IMR-90 (cell line): ENCODE results near the gene SHROOM4. TPM values are rescaled to one million over a fixed set of nuclear protein-coding genes. Genes with fewer than 3 reads are reported as not detected.

Source experiments
- ATAC-seq: fragments of 200-7000 bp; cut with Tn5 transposase; 2 replicates; pipeline ENCODE4 v1.9.1; 2020; ENCODE audit warnings: low read depth, mild to moderate bottlenecking, moderate library complexity
- BruUV-seq: library from RNA; stranded (reverse); fragments of 400-500 nt; replicated peaks from 2 replicates; lab custom pipeline; 2021; lab: Mats Ljungman, UMichigan
- CTCF ChIA-PET: fragments of 300-600 bp; formaldehyde crosslinking; extraction: SDS; loops from one replicate; lab custom pipeline; 2021; ENCODE audit warnings: antibody characterized with exemption; lab: Yijun Ruan, JAX
- POLR2A ChIA-PET: fragments of 300-600 bp; sonication (Branson Sonifier 250); formaldehyde crosslinking; loops from one replicate; lab custom pipeline; 2022; ENCODE audit warnings: antibody characterized with exemption; ENCODE audit not compliant: unreplicated experiment; lab: Charles Lee
- DNase-seq: peaks from one replicate; pipeline ENCODE4 v3.0.0; 2013
- H2AFZ ChIP-seq: replicated peaks from 2 replicates; pipeline ENCODE3; 2013; ENCODE audit warnings: low read length, mild to moderate bottlenecking; ENCODE audit not compliant: poor library complexity
- H2AK5ac ChIP-seq: 2 replicates; pipeline ENCODE4 v1.6.1; 2013; ENCODE audit warnings: low read depth, low read length, inconsistent platforms
- H2AK9ac ChIP-seq: replicated peaks from 2 replicates; pipeline ENCODE3; 2013; ENCODE audit warnings: mild to moderate bottlenecking, low read depth, low read length, moderate library complexity; ENCODE audit not compliant: poor library complexity
- H2BK120ac ChIP-seq: 2 replicates; pipeline ENCODE4 v1.6.1; 2013; ENCODE audit warnings: low read depth, low read length, inconsistent platforms
- H2BK15ac ChIP-seq: 3 replicates; pipeline ENCODE4 v1.6.1; 2013; ENCODE audit warnings: low read depth, low read length, inconsistent platforms
- H2BK20ac ChIP-seq: 2 replicates; pipeline ENCODE4 v1.6.1; 2013; ENCODE audit warnings: low read depth, mild to moderate bottlenecking, inconsistent platforms, low read length, moderate library complexity
- H2BK5ac ChIP-seq: 2 replicates; pipeline ENCODE4 v1.6.1; 2013; ENCODE audit warnings: mild to moderate bottlenecking, low read depth, low read length, inconsistent platforms; ENCODE audit not compliant: poor library complexity, severe bottlenecking
- H3K14ac ChIP-seq: replicated peaks from 2 replicates; pipeline ENCODE4 v1.6.1; 2013; ENCODE audit warnings: low read depth, low read length, inconsistent platforms
- H3K18ac ChIP-seq: 2 replicates; pipeline ENCODE4 v1.6.1; 2013; ENCODE audit warnings: low read depth, low read length, control low read depth
- H3K23ac ChIP-seq: 2 replicates; pipeline ENCODE4 v1.6.1; 2013; ENCODE audit warnings: low read depth, low read length, inconsistent platforms
- H3K27ac ChIP-seq: 2 replicates; pipeline ENCODE4 v1.5.1; 2013; ENCODE audit warnings: mild to moderate bottlenecking, control low read depth, low read length; ENCODE audit not compliant: insufficient read depth
- H3K27me3 ChIP-seq: 2 replicates; pipeline ENCODE4 v1.6.1; 2013; ENCODE audit warnings: low read length; ENCODE audit not compliant: control insufficient read depth, insufficient read depth
- H3K36me3 ChIP-seq: 2 replicates; pipeline ENCODE4 v1.6.1; 2013; ENCODE audit warnings: low read length, mixed read lengths; ENCODE audit not compliant: control insufficient read depth, insufficient read depth
- H3K4ac ChIP-seq: 2 replicates; pipeline ENCODE4 v1.6.1; 2013; ENCODE audit warnings: low read depth, low read length, inconsistent platforms
- H3K4me1 ChIP-seq: 2 replicates; pipeline ENCODE4 v1.6.1; 2013; ENCODE audit warnings: low read length, mixed read lengths; ENCODE audit not compliant: control insufficient read depth, insufficient read depth
- H3K4me2 ChIP-seq: 2 replicates; pipeline ENCODE4 v1.6.1; 2013; ENCODE audit warnings: low read depth, mild to moderate bottlenecking, control low read depth, low read length, moderate library complexity
- H3K4me3 ChIP-seq: 2 replicates; pipeline ENCODE4 v1.5.1; 2013; ENCODE audit warnings: low read depth, mild to moderate bottlenecking, control low read depth, low read length, moderate library complexity; ENCODE audit not compliant: insufficient read depth
- H3K56ac ChIP-seq: 2 replicates; pipeline ENCODE4 v1.6.1; 2013; ENCODE audit warnings: low read length, inconsistent platforms; ENCODE audit not compliant: insufficient read depth; ENCODE audit errors: extremely low read depth
- H3K79me1 ChIP-seq, 2 experiments: 2 replicates each; pipeline ENCODE4 v1.6.1; 2013; ENCODE audit warnings: low read length in 2 of 2, inconsistent platforms in 1 of 2, low read depth in 1 of 2
- H3K9ac ChIP-seq: 2 replicates; pipeline ENCODE4 v1.6.1; 2013; ENCODE audit warnings: low read depth, low read length, control low read depth
- H3K9me1 ChIP-seq: 2 replicates; pipeline ENCODE4 v1.6.1; 2013; ENCODE audit warnings: low read length, inconsistent platforms; ENCODE audit not compliant: insufficient read depth
- H3K9me3 ChIP-seq: 2 replicates; pipeline ENCODE4 v1.6.1; 2013; ENCODE audit warnings: low read length; ENCODE audit not compliant: control insufficient read depth, insufficient read depth
- H4K20me1 ChIP-seq: 2 replicates; pipeline ENCODE4 v1.6.1; 2013; ENCODE audit warnings: low read length, inconsistent platforms; ENCODE audit not compliant: insufficient read depth
- H4K5ac ChIP-seq: 2 replicates; pipeline ENCODE4 v1.6.1; 2013; ENCODE audit warnings: mild to moderate bottlenecking, low read depth, low read length, control low read depth
- H4K8ac ChIP-seq, 2 experiments: 2 replicates each; pipeline ENCODE4 v1.6.1; 2013; ENCODE audit warnings: low read depth in 2 of 2, low read length in 2 of 2, control low read depth in 1 of 2, inconsistent platforms in 1 of 2
- H4K91ac ChIP-seq: 2 replicates; pipeline ENCODE4 v1.6.1; 2013; ENCODE audit warnings: low read depth, low read length, inconsistent platforms; ENCODE audit not compliant: insufficient read depth
- BHLHE40 ChIP-seq: fragments of 150-350 bp; IDR thresholded peaks from 2 replicates; pipeline ENCODE4 v1.6.1; 2016; ENCODE audit warnings: mild to moderate bottlenecking, low read depth, low read length
- CEBPB ChIP-seq: IDR thresholded peaks from 2 replicates; pipeline ENCODE4 v1.6.1; 2012; ENCODE audit warnings: low read depth, low read length, improper control_type of control experiment
- CHD1 ChIP-seq: IDR thresholded peaks from 2 replicates; pipeline ENCODE4 v1.6.1; 2012; ENCODE audit warnings: low read depth, low read length, improper control_type of control experiment
- CTCF ChIP-seq: conservative IDR thresholded peaks from 2 replicates; pipeline ENCODE4 v1.5.1; 2012; ENCODE audit warnings: mild to moderate bottlenecking, low read depth, low read length, improper control_type of control experiment
- ELK1 ChIP-seq: fragments of 150-350 bp; IDR thresholded peaks from 2 replicates; pipeline ENCODE4 v1.6.1; 2016; ENCODE audit warnings: low read depth, mild to moderate bottlenecking, low read length, moderate library complexity, borderline replicate concordance
- FOS ChIP-seq: fragments of 150-350 bp; IDR thresholded peaks from 2 replicates; pipeline ENCODE4 v1.6.1; 2016; ENCODE audit warnings: low read depth, low read length
- MAFK ChIP-seq: IDR thresholded peaks from 2 replicates; pipeline ENCODE4 v1.6.1; 2012; ENCODE audit warnings: low read depth, low read length, improper control_type of control experiment
- MAZ ChIP-seq: IDR thresholded peaks from 2 replicates; pipeline ENCODE4 v1.6.1; 2012; ENCODE audit warnings: low read depth, mild to moderate bottlenecking, low read length, improper control_type of control experiment, moderate library complexity, borderline replicate concordance
- MXI1 ChIP-seq: IDR thresholded peaks from 2 replicates; pipeline ENCODE4 v1.6.1; 2012; ENCODE audit warnings: low read depth, mild to moderate bottlenecking, low read length, moderate library complexity, borderline replicate concordance
- NFE2L2 ChIP-seq: fragments of 150-350 bp; IDR thresholded peaks from 2 replicates; pipeline ENCODE4 v1.6.1; 2016; ENCODE audit warnings: low read depth, mild to moderate bottlenecking, low read length
- POLR2A ChIP-seq: IDR thresholded peaks from 2 replicates; pipeline ENCODE4 v1.6.1; 2012; ENCODE audit warnings: mild to moderate bottlenecking, low read depth, low read length
- RAD21 ChIP-seq: IDR thresholded peaks from 2 replicates; pipeline ENCODE4 v1.6.1; 2012; ENCODE audit warnings: low read length, improper control_type of control experiment
- RCOR1 ChIP-seq: IDR thresholded peaks from 2 replicates; pipeline ENCODE4 v1.6.1; 2012; ENCODE audit warnings: mild to moderate bottlenecking, low read length, improper control_type of control experiment; ENCODE audit not compliant: insufficient replicate concordance
- RFX5 ChIP-seq: IDR thresholded peaks from 2 replicates; pipeline ENCODE4 v1.8.0; 2012; ENCODE audit warnings: low read depth, mild to moderate bottlenecking, low read length, moderate library complexity
- SMC3 ChIP-seq: fragments of 150-350 bp; IDR thresholded peaks from 2 replicates; pipeline ENCODE4 v1.6.1; 2016; ENCODE audit warnings: low read depth, mild to moderate bottlenecking, antibody characterized with exemption, low read length, moderate library complexity
- USF2 ChIP-seq: fragments of 150-350 bp; IDR thresholded peaks from 2 replicates; pipeline ENCODE4 v1.6.1; 2017; ENCODE audit warnings: mild to moderate bottlenecking, antibody characterized with exemption, low read length, low read depth
- WGBS, 2 experiments: methylation state at CpG; one replicate each; pipeline versions ENCODE4 v1.1.5 to v1.1.7; 2013; ENCODE audit warnings: missing lambda C conversion rate in 2 of 2; ENCODE audit not compliant: insufficient read length in 1 of 2; ENCODE audit errors: extremely low coverage in 2 of 2; 5-methylcytosine and 5-hydroxymethylcytosine counted together
- dilution Hi-C: fragments of 300-500 bp; cut with HindIII; formaldehyde crosslinking; loops from one replicate; pipeline ENCODE4 v1.14.3; 2018; ENCODE audit warnings: low sequenced_read_pairs; ENCODE audit not compliant: unreplicated experiment
- in situ Hi-C: fragments of 300-500 bp; cut with MboI; formaldehyde crosslinking; loops from 3 replicates; pipeline ENCODE4 v1.14.3; 2019; ENCODE audit warnings: low sequenced_read_pairs, inconsistent platforms, mixed read lengths
- intact Hi-C: fragments of 100-400 bp; cut with micrococcal nuclease; formaldehyde crosslinking; loops from 2 replicates; pipeline ENCODE4 v1.10.0; 2022
- polyA plus RNA-seq, 3 experiments: library from polyadenylated mRNA; depleted of rRNA; stranded (reverse); fragments of >200 nt; gene quantifications; 2 replicates each; pipeline ENCODE4 v1.2.3, GENCODE V29; 2012; ENCODE audit warnings: low replicate concordance in 1 of 3
- total RNA-seq: library from RNA; depleted of rRNA; stranded (reverse); fragments of >200 nt; gene quantifications from 2 replicates; pipeline ENCODE4 v1.2.3, GENCODE V29; 2012

SHROOM4 gene
- total and polyA plus RNA-seq, 2 of the 4 experiments (the other 2 are of a cell fraction): 1.0 to 2.2 TPM

- Histone ChIP-seq H3K36me3 (no peaks in the 10 kb centered on the region), H3K4me2 (no peak overlapping the region), H2BK15ac (no peak overlapping the region), H3K9me3 (no peaks in the 10 kb centered on the region), H3K27me3 (peaks cover 3% of the 10 kb centered on the region), H2BK120ac (no peak overlapping the region), H3K56ac (no peak overlapping the region), H2BK20ac (no peak overlapping the region), H4K8ac (no peak overlapping the region), H3K18ac (no peak overlapping the region), H2AK9ac (no peak overlapping the region), H2AK5ac (no peak overlapping the region), H3K9ac (no peak overlapping the region), H3K4ac (no peak overlapping the region), H3K4me1 (peaks cover 3% of the 10 kb centered on the region; the same call in 1 of the 2 replicates), H4K20me1 (no peaks in the 10 kb centered on the region), H3K79me1 (no peaks in the 10 kb centered on the region), H3K4me3 (no peak overlapping the region), H4K91ac (no peak overlapping the region), H3K27ac (no peak overlapping the region), H3K14ac (no peak overlapping the region), H2BK5ac (no peak overlapping the region), H2AFZ (no peak overlapping the region), H3K23ac (no peak overlapping the region), H3K9me1 (no peaks in the 10 kb centered on the region; the same call in 1 of the 2 replicates), H4K5ac (no peak overlapping the region)
- whole genome bisulfite sequencing, 2 experiments: 40% methylated on average over 2 of the region's 8 CpGs; no CpG with 5 or more reads in 1 of the 2 experiments
- dilution Hi-C loops (no loop called here), in situ Hi-C loops (no loop called here), intact Hi-C loops (no loop called here)
- POLR2A ChIA-PET: no interaction called here
- DNase-seq (no peak), ATAC-seq (no peak)
- TF ChIP-seq SMC3 (no peak), ELK1 (no peak), CEBPB (no peak), NFE2L2 (no peak), RCOR1 (no peak), BHLHE40 (no peak), RAD21 (no peak), CTCF (no peak), FOS (no peak), MAZ (no peak), CHD1 (no peak), USF2 (no peak), POLR2A (no peak), MAFK (no peak), MXI1 (no peak), RFX5 (no peak)
- no TSS peak for BruUV-seq
- CTCF ChIA-PET: no interaction called here
Observed at GRCh38 chrX:50707955-50708699, 105.9 kb downstream of the SHROOM4 start.
